ENCODE measurements around the gene ZFR.

GRCh38 chr5:32460702-32461101 is 16.2 kb upstream of the ZFR start:
- no peak for TF ChIP-seq CTCF (IDR thresholded peaks at IDR 0.05 in 8 of 11, conservative IDR thresholded peaks at IDR 0.05 in 3 of 11)
- TF ChIP-seq POLR2A (IDR thresholded peaks at IDR 0.05): no peak

Measured in spleen (tissue), 7 donors.